ENCODE results near the gene FRMPD4.

FRMPD4 gene

DNA sequence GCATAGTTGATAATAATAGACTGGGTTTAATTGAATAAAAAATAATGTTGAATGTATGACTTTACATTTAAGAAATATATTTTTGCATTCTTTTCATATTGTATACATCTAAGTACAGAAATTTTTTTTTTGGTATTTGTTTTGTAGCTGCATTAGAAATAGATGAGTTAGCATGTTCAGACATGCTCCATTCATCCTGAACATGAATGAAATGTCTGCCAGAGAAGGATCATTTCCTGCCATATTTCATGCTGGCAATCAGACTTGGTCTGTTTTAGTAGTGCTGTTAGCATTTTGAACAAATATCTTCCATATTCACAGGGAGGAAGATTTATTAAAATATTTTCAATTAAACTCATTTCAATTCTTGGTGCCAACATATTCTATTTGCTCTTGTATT, 98.9 kb downstream of the FRMPD4 start:
- H3K36me3 Mint-ChIP-seq, result no peaks in the 10 kb centered on the region

DNA sequence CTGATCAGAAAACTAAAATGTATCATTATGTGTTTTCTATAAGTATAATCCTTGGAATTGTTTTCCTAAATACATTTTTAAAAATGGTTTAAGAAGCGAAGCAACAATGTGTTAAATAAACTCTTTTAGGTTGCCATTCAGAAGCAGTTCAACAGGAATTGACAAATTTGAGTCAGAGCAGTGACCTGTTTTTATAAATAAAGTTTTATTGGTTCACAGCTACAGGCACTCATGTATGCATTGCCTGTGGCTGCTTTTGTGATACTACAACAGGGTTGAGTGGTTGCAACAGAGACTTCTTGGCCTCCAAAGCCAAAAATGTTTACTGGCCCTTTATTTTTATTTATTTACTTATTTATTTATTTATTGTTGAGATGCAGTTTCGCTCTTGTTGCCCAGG, 99.5 kb downstream of the FRMPD4 start:
- Mint-ChIP-seq H3K36me3 (no peaks in the 10 kb centered on the region), H3K27ac (no peak overlapping the region), H3K4me3 (no peak overlapping the region), H3K4me1 (no peaks in the 10 kb centered on the region), H3K9me3 (no peaks in the 10 kb centered on the region), H3K27me3 (no peaks in the 10 kb centered on the region)
- CTCF ChIA-PET, result no interaction called here
- no peak for DNase-seq

More for the DNA sequence above, 98.9 kb downstream of the FRMPD4 start:
- H3K27me3 Mint-ChIP-seq, result no peaks in the 10 kb centered on the region
- DNase-seq, result no peak
- CTCF ChIA-PET, result no interaction called here
- no peak overlapping the region for H3K4me3 Mint-ChIP-seq
- no peak overlapping the region for H3K27ac Mint-ChIP-seq
- H3K9me3 Mint-ChIP-seq, result no peaks in the 10 kb centered on the region
- no peaks in the 10 kb centered on the region for H3K4me1 Mint-ChIP-seq

GRCh38 chrX:12239356-12240082, 101.2 kb downstream of the FRMPD4 start:
- Mint-ChIP-seq H3K27ac (no peak overlapping the region), H3K4me3 (no peak overlapping the region)
- CTCF ChIA-PET, result no interaction called here

DNA sequence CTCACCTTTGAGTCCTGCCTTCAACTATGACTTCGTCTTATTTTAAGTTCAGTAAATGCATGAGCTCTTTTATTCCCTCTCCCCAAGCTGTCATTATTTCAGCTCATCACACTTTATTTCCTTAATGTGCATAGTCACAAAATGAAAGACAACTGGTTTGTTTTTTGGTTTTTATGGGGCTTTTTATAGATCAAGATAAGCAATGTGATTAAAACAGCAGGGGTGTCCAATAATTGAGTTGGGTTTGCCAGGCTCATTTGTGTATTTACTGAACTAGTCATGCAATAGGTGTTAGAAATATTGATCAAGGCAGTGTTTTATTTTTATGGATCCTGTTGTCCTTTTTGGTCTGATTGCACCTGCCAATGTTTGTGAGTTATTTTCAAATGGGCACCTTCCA, 102.2 kb downstream of the FRMPD4 start:
- DNase-seq, result no peak
- H3K4me3 Mint-ChIP-seq, result no peak overlapping the region
- no peak overlapping the region for H3K27ac Mint-ChIP-seq
- H3K9me3 Mint-ChIP-seq, result no peaks in the 10 kb centered on the region
- no peaks in the 10 kb centered on the region for H3K4me1 Mint-ChIP-seq
- CTCF ChIA-PET, result no interaction called here
- H3K36me3 Mint-ChIP-seq, result no peaks in the 10 kb centered on the region
- H3K27me3 Mint-ChIP-seq, result no peaks in the 10 kb centered on the region

More at GRCh38 chrX:12239356-12240082, 101.2 kb downstream of the FRMPD4 start:
- Mint-ChIP-seq H3K27me3 (no peaks in the 10 kb centered on the region), H3K9me3 (no peaks in the 10 kb centered on the region), H3K36me3 (no peaks in the 10 kb centered on the region), H3K4me1 (no peaks in the 10 kb centered on the region)
- DNase-seq, result no peak

- Mint-ChIP-seq H3K27ac (no peak overlapping the region), H3K9me3 (no peaks in the 10 kb centered on the region), H3K4me3 (no peak overlapping the region), H3K36me3 (no peaks in the 10 kb centered on the region), H3K27me3 (no peaks in the 10 kb centered on the region), H3K4me1 (no peaks in the 10 kb centered on the region)
- no peak for DNase-seq
- CTCF ChIA-PET, result no interaction called here
Measured at GRCh38 chrX:12241026-12241425, 102.8 kb downstream of the FRMPD4 start.

DNA sequence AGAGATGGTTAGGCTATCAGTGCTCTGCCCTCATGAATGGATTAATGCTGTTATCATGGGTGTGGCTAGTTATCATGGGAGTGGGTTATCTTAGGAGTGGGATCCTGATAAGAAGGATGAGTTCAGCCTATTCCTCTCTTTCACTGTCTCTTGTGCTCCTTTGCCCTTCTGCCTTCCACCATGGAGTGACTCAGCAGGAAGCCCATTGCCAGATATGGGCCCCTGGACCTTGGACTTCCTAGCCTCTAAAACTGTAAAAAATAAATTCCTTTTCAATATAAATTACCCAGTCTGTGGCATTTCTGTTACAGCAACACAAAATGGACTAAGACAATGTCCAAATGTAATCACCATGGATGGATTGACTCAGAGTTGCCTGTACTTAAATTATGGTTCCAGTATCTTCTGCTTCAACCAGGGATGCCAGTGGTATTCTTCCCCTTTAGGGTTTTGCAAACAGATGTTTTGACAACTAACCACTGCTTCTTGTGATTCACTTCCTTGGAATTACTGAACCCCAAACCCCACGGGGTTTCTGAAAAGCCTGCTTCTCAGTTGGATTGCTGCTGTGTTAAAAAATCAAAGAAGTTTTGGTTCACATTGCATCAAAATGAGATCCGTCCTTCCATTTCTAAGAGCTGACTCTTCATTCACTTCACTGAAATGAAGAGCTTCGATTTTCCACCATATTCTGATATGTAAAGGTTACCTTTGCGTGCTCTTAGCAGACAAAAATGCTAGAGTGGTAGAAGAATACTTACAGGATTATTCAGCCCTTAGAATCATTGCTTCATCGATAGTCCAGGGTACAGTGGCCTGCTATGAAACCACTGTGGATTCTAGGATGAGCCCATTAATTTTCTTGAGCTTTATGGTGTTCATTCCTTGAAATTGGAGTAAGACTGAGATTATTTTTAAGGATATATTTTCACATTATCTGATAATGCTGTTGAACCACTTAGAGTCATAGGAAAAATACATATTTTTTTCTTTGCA, 107.7 kb downstream of the FRMPD4 start:
- CTCF ChIA-PET, result no interaction called here
- H3K9me3 Mint-ChIP-seq, result no peaks in the 10 kb centered on the region
- no peaks in the 10 kb centered on the region for H3K36me3 Mint-ChIP-seq
- H3K27me3 Mint-ChIP-seq, result no peaks in the 10 kb centered on the region
- no peak for DNase-seq
- no peaks in the 10 kb centered on the region for H3K4me1 Mint-ChIP-seq
- no peak overlapping the region for H3K27ac Mint-ChIP-seq
- no peak overlapping the region for H3K4me3 Mint-ChIP-seq

DNA sequence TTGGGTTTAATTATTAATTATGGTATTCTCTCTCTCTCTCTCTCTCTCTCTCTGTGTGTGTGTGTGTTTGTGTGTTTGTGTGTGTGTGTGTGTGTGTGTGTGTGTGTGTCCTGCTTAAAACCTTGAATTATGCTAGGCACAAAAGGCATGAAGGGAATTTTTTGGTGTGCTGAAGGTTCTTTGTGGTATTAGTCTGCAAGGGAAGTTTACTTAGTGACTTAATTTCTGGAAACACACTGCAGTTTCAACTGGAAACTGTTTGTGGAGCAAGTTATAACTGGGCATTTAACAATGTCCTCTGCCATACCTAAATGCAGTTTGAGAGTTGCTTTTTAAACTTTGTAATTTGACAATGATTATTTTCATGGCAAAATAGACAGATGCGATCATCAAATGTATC, 111.7 kb downstream of the FRMPD4 start:
- DNase-seq, result no peak
- Mint-ChIP-seq H3K4me1 (no peaks in the 10 kb centered on the region), H3K27ac (no peak overlapping the region), H3K4me3 (no peak overlapping the region), H3K27me3 (no peaks in the 10 kb centered on the region), H3K36me3 (no peaks in the 10 kb centered on the region), H3K9me3 (no peaks in the 10 kb centered on the region)
- CTCF ChIA-PET, result no interaction called here

DNA sequence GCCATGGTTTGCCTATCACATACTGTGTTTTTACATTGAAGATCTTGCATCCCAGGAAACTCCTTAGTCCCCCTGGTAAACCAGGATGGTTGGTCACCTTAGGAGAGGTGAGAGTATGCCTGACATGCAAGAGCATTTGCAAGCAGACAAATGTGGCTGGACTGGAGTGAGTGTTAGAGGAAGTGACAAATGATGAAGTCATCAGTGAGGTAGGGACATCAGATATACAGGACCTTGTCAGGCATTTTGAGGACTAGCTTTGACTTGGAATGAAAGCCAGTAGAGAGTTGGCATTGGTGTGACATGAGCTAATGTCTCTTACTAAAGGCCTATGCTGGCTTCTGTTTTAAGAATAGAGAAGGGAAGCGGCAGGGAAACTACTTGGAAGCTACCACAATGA, 124.9 kb downstream of the FRMPD4 start:
- Mint-ChIP-seq H3K9me3 (no peaks in the 10 kb centered on the region), H3K4me1 (no peaks in the 10 kb centered on the region), H3K27ac (no peak overlapping the region), H3K36me3 (no peaks in the 10 kb centered on the region), H3K4me3 (no peak overlapping the region), H3K27me3 (no peaks in the 10 kb centered on the region)
- CTCF ChIA-PET, result no interaction called here
- no peak for DNase-seq

- Mint-ChIP-seq H3K4me3 (no peak overlapping the region), H3K27ac (no peak overlapping the region), H3K36me3 (no peaks in the 10 kb centered on the region), H3K27me3 (no peaks in the 10 kb centered on the region), H3K4me1 (no peaks in the 10 kb centered on the region), H3K9me3 (no peaks in the 10 kb centered on the region)
- no peak for DNase-seq
- CTCF ChIA-PET, result no interaction called here
Measured at GRCh38 chrX:12269484-12269883, 131.2 kb downstream of the FRMPD4 start.

DNA sequence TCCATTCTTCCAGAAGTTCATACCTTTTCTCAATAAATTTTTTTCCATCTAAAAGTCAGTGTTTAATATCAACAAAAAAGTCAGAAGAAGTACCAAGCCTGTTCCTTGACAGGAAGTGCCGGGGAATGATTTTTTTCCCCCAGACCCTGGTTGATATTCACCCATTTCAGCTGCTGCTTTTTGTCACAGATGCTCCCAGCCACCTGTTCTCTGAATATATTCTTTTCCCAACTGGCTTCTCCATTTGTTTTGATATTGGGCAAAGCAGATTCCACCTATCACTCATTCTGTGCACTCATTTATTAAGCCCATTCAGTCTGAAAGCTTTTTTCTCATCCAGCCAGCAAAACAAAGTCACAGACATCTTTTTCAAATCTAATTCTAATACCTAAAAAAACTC, 139.9 kb downstream of the FRMPD4 start:
- Mint-ChIP-seq H3K4me1 (no peaks in the 10 kb centered on the region), H3K9me3 (no peaks in the 10 kb centered on the region), H3K27ac (no peak overlapping the region), H3K4me3 (no peak overlapping the region), H3K36me3 (no peaks in the 10 kb centered on the region), H3K27me3 (no peaks in the 10 kb centered on the region)
- DNase-seq, result no peak
- CTCF ChIA-PET, result no interaction called here

GRCh38 chrX:12282991-12283390, 144.7 kb downstream of the FRMPD4 start:
- no peaks in the 10 kb centered on the region for H3K4me1 Mint-ChIP-seq
- H3K4me3 Mint-ChIP-seq, result no peak overlapping the region
- no peak overlapping the region for H3K27ac Mint-ChIP-seq
- no peaks in the 10 kb centered on the region for H3K9me3 Mint-ChIP-seq
- CTCF ChIA-PET, result no interaction called here
- H3K27me3 Mint-ChIP-seq, result no peaks in the 10 kb centered on the region
- H3K36me3 Mint-ChIP-seq, result no peaks in the 10 kb centered on the region
- no peak for DNase-seq

- Mint-ChIP-seq H3K27me3 (no peaks in the 10 kb centered on the region), H3K9me3 (no peaks in the 10 kb centered on the region), H3K27ac (no peak overlapping the region), H3K36me3 (no peaks in the 10 kb centered on the region), H3K4me1 (no peaks in the 10 kb centered on the region), H3K4me3 (no peak overlapping the region)
- CTCF ChIA-PET, result no interaction called here
- no peak for DNase-seq
Measured at GRCh38 chrX:12292996-12293765, 154.9 kb downstream of the FRMPD4 start.

DNA sequence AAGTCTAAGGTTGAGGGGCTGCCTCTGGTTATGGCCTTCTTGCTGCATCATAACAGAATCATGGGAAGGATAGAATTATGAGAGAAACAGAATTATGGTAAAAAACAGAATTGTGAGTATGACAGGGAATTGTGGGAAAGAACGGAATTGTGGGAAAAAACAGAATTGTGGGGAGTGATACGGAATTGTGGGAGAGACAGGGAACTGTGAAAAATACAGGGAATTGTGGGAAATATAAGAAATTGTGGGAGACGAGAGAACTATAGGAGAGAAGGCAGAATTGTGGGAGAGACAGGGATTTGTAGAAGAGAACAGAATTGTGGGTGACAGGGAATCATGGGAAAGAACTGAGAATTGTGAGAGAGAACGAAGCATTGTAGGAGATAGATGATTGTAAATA, 159.1 kb downstream of the FRMPD4 start:
- CTCF ChIA-PET, result no interaction called here
- Mint-ChIP-seq H3K36me3 (no peaks in the 10 kb centered on the region), H3K4me3 (no peak overlapping the region), H3K27me3 (no peaks in the 10 kb centered on the region), H3K27ac (no peak overlapping the region), H3K4me1 (no peaks in the 10 kb centered on the region), H3K9me3 (no peaks in the 10 kb centered on the region)
- DNase-seq, result no peak

DNA sequence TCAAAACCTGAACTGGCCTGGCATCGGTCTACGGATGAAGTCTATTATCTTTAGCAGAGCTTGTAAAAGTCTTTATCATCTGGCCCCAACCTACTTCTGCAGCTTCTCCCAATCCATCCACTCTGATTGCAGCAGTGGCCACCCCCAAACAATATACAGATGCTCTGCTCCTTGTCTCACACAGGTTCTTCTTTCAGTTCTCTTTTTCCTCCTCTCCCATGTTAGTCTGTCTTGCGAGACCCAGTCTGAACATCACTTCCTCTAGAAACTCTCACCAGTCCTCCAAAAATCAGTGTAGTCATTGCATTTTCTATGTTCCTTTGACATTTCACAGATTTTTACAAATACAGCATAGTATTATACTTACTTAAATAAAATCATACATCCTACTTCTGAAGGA, 163.0 kb downstream of the FRMPD4 start:
- Mint-ChIP-seq H3K9me3 (no peaks in the 10 kb centered on the region), H3K4me3 (no peak overlapping the region), H3K36me3 (no peaks in the 10 kb centered on the region), H3K4me1 (no peaks in the 10 kb centered on the region), H3K27me3 (no peaks in the 10 kb centered on the region), H3K27ac (no peak overlapping the region)
- no peak for DNase-seq
- CTCF ChIA-PET, result no interaction called here
